HG03196 (cell line): ENCODE data around the gene VSX1.

Experiments
- ATAC-seq: cut with Tn5 transposase; IDR thresholded peaks from one replicate; pipeline ENCODE4 v1.9.1; 2021; ENCODE audit not compliant: unreplicated experiment

Gene VSX1

DNA sequence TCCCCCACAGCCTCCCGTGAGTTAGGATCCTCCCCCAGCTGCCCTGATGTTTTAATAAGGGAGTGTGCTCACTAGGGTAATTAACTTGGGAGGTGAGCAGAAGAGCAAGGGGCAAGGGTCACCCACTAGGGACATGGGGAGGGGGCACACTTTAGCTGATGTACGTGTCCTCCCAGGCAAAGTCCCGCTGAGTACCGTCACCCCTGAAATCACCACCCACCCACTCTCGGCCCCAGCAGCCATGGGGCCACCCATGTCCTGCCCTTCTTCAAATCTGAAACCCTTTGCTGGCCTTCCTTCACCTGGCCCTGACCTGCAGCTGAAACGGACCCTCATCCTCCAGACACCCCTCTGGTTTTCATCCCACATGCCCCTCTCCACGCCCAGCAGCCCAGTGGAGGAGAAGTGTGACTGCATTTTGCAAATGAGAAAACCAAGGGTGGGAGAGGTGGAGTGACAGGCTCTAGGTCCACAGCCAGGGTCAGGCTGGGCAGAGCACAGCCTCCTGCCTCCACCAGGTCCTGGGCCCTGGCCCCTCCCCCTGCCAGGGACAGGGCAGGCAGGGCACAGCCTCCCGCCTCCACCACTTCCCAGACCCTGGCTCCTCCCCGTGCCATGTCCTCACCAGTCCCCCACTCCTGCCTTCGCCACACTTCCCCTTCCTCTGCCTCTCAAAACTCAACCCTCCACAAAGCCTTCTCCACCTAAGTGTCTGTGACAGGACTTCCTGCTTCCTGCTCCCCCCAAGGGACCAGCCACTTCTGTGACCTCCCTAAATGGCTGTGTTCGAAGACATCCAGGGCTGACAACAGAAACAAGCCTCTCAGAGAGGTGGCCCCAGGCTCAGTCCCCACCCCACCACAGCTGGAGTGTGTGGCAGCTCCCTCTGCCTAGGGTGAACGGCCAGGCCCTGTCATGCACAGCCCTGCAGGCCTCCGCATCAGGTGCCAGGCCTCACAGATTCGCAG, 39.1 kb downstream of the VSX1 start:
- ATAC-seq = peak; percentile 88

DNA sequence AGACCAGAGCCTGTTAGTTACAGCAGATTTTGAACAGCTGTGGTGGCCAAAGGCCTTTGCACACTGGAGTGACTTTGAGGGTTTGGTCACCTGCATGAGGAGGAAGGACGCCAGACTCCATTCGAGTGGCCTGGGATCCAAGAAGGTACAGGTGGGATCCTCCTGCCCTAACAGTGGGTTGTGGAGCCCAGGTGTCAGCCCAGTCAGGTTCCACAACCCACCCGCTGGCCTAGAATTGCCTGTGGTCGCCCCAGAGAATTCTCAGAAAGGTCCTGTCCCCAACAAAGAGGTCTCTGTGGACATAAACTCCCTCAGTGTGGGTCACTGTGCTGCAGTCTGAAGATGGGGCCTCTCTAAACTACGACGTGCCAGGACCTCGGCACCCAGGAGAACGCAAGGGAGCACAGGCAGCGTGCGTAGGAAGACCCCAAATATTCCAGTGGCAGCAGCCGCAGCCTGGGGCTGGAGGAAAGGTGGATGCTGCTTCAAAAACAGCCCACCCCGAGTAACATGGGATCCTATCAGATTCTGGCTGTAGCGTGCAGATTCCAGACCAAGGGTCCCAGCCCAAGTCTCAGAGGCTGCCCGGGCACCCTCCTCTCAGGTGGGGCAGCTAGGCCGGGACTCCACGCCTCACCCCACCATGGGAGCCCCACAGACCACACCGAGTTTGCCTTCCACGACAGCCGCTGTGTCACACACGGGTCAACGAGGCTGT, 40.0 kb downstream of the VSX1 start:
- ATAC-seq = no peak

DNA sequence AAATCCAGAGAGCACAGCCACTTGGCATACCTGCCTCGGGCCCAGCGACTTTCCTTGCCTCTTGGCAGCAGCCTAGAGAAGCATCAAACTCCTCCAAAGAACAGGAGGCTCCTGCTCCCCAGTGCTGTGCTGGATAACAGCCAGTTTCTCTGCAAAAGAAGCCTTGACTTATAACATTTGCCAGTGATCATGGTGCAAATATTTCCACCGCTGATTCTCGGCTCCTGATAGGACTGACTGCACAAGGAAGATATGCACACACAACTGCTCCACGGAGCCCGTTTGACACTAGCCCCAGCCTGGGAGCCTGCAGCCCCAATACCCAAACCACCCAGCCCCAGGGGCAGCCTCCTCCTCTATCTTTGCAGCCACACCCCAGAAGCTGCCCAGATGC, 41.5 kb downstream of the VSX1 start:
- ATAC-seq = no peak

DNA sequence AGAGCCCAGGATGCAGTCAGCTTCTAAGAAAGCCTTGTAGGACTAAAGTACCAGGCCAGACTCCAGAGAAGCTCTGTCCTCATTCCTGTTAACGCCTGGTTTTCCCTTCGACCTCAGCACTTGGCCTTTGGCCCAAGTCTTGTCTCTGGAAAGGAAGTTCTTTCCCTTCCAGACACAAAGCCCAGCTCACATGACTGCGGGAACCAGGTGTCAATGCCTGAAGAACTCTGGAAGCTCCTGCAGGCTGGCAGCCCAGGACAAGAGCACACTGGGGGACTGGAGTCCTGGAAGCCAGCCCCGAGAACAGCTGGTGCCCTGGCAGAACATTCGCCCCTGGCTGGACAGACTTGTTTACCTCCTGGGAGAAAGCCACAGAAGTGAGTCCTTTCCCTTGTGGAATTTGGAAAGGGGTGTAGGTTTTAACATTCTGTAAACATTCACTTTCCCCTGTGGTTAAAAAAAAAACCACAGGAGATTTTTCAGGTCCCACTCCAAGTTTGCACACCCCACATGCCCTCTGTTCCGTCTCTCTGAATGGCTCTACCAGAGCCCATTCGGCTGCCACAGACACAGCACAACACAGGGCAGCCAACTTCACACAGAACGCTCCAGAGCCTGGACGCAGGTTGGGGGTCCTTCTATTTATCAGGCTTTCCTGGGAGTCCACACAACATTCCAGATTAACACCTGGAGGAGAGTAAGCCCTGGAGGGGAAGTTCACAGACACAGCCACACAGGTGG, 42.1 kb downstream of the VSX1 start:
- no peak for ATAC-seq

DNA sequence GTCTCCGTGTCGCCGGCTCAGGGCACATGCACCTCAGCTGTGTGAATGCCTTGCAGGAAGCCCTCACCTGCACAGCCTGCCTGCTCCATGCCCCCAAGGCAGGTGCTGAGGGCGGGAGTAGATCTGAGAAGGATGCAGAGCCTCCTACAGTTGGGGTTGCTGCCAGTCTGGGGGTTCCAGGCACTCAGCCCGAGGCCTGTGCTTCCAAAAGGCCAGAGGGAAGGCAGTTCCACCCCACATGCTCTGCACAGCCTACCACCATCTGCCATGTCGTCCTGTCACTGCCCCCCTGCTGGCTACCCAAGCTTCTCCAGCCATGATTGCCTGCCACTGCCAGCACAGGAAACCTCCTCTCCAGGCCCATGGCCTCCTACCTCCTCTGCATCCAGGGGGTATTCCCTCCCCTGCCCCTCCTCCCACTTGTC, 43.3 kb downstream of the VSX1 start:
- no peak for ATAC-seq

DNA sequence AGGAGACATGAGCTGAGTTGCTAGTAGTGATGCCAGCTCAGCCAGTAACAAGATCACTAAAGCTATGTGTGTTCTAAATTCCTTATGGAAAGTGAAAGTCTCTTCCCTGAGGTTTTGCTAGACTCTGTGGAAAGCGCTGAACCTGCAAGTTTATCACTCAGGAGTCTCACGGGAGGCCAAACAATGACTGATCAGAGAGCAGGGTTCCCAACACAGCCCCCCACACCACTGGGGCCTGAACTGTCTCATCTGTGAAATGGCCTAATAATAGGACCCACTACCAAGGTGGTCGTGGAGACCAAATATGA, 43.9 kb downstream of the VSX1 start:
- no peak for ATAC-seq

DNA sequence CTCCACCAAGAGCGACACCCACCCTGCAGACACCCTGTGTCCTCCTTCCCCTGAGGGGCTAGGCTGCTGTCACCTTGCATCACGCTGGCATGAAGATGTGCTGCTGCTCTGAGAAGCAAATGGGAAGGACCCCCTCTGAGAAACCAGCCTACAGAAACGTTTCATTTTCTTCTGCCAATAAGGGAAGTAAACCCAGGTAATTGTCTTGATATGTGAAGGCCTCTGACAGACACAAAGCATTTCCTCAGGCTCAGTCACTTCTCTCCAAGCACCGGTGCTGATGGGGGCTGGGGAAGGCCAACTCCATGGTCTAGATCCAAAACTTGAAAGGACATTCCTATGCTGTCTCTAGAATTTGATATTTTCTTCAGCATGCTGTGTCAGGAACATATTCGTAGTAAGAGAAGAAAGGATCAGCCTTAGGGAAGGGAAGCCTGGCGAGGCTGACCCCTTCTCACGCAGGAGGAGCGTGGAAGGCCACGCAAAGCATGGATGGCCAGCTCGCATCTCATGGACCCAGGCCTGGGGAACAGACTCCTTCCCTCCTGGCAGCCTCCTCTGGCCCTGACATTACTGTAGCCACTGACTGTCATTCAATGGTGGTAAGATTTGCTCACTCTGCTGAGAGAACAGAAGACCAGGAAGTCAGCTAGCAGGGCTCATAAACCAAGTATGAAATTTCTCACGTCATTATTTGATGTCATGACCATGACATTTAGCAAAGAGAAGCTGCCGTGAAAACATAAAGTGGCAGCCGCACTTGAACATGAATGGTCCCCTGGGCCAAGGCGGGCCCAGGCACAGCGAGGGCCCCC, 44.4 kb downstream of the VSX1 start:
- ATAC-seq = no peak

DNA sequence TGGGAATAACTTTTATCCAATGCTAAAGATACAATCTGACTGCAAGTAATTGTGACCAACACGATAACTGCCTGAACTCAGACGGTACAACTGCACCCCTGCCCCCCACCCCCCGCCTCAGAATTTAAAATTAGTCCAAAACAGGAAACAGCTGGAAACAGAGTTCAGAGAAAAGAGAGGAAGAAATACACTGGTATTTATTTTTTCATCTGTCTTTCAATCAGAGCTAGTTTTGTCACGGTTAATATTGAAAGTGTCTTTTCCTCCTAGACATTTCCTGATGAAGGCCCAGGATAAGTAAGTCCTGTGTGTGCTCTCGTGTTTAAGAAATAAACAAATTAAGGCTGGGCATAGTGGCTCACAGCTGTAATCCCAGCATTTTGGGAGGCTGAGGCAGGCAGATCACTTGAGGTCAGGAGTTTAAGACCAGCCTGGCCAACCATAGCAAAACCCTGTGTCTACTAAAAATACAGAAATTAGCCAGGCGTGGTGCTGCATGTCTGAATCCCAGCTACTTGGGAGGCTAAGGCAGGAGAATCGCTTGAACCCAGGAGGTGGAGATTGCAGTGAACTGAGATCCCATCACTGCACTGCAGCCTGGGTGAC, 45.5 kb downstream of the VSX1 start:
- no peak for ATAC-seq

DNA sequence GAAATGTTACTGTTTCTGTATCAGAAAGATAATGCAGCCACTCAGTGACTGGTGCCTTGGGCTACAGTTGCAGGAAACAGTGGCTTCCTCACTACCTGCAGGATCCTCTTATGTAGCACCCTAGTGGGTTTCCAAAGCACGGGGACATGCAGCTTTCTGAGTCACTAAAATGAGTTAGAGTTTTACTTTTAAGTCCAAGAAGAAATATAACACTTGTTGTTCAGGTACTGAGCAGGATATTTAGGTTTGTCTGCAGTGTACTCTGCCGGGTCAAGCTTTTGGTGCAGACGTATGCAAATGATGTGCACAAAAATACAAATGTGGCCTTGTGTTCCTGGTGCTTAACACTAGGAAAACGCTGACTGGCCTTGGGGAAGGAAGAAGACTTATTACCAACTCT, 46.0 kb downstream of the VSX1 start:
- no peak for ATAC-seq

DNA sequence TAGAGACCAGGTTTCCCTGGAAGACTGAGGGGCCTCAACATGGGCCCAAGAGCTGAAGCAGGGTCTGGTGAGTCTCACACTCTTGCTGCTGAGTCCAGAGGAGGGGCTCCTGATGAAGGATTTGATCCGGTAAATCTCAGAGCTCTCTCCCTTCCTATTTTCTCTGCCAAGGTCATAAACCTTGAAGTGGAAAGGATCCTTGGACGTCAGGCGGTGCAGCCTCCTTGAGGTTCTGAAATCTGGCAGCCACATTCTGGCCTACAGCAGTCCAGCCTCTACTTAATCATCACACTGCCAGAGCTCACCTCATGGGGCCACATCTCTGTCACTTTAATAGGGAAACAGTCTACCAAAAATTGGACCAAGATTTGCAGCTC, 48.0 kb downstream of the VSX1 start:
- no peak for ATAC-seq

DNA sequence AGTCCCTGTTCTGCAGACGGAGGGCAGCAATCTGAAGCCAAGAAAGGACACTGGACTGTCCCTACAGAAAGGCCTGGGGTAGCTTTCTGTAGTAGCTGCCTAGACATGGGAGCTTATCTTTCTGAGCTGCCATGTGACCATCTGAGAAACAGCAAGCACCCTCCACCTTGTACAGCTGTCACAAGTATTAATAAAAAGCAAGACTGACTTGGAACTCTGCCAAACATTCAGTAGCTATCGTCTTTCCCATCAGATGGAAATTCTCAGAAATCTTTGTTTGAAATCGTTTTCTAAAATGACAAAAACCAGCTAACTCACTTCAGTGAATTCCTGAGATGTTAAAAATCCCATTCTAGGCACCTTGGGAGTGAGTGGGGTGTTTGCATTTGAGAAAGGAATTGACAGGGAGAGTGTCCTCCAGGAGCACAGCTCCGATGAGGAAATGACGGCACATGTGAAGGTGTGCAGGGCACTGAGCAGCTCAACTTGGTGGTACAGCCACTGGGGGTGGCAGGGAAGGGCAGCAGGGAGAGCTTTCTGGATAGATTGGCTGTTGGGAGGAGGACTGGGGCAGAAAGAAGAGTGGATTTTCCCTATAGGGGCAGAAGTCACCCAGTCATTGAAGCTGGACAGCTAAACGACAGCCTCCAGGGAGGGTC, 48.5 kb downstream of the VSX1 start:
- no peak for ATAC-seq

DNA sequence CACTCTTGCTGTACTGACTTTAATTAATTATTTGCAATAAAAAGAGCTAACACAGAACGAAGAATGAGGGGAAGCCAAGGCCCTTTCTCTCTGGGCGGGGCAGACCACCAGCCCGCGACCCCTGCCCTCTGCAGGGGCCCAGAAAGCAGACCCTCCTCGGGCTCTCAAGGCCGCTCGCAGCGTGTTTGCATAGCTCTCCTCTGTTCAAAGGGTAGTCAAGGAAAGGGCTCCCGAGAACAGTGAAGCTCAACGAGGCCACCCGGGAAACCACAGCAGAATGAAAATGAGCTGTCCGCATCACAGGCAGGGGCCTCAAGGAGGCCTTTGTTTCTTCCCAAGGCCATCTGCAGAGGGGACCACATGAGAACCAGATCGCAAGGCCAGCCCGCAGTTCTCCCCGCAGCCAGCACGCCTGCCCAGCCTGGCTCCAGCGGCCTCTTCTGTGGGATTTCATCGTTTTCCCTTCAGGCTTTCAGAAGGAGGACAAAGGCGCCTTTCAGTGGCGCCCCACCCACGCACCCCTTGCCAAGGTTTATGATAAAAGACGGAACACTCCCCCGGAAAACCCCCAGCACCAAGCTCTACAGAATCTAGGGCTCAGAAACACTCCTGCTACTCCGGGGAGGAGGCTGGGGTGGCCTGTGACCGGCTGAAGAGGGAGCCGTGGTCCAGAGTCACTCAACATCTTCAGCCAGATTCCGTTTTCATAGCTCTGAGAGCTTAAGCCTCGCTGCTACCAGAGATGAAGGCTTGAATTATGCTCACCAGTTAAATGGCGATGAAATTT, 49.3 kb downstream of the VSX1 start:
- no peak for ATAC-seq

DNA sequence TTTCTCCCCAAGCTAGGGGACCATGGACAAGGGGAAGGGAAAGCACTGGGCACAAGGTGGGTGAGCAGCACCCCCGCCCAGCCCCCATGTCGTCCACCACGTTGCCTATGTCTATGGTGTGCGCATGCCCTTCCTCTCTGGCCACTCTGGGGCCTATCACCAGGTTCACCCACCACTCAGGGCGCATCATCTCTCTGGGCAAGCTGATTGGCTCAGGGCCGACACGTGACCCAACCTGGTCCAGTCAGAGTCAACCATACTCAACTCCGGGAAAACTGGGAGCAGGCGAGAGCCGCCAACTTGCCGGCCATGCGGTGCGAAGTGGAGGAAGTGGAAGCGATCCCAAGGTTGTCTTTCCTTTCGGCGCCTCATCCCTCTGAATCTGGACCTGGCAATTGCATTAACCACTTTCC, 49.9 kb downstream of the VSX1 start:
- ATAC-seq = no peak

DNA sequence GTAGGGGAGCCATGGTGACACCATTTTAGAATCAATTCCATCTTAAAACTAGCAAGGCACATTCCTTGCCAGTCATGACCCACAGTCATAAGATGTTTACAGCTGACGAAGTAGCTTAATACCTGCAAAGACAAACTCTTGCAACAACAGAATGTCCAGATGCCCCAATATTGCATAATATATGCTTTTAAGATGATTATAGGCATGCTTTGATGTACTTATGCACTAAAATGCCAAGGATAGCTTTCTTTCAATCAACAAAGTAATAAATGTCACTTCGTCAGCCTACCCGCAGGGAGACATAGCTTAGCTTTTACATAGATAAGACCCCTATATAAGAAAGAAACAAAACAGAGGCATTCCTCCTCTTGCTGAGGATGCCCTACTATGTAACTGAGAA, 50.7 kb downstream of the VSX1 start:
- no peak for ATAC-seq

DNA sequence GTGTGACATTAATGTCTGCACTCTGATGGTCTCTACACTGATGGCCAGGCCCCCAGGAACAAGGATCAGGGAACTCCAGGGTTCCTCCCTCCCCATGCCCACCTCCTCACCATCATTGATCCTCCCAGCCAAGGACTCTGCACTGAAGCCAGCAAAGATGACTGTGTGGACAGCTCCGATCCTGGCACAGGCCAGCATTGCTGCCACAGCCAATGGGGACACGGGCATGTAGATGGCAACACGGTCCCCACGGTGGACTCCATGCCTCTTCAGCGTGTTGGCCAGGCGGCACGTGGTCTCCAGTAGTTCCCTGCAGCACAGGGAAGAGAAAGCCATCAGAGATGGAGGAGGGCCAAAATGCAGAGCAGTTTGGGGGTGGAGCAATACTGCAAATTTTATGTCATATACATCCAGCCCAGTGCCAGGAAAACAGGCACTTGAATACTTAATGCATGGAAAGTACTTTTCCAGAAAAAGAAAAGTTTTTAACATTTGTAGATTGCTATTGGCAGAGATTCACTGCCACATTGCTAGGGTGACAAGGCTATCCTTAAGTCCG, 51.2 kb downstream of the VSX1 start:
- ATAC-seq = no peak

DNA sequence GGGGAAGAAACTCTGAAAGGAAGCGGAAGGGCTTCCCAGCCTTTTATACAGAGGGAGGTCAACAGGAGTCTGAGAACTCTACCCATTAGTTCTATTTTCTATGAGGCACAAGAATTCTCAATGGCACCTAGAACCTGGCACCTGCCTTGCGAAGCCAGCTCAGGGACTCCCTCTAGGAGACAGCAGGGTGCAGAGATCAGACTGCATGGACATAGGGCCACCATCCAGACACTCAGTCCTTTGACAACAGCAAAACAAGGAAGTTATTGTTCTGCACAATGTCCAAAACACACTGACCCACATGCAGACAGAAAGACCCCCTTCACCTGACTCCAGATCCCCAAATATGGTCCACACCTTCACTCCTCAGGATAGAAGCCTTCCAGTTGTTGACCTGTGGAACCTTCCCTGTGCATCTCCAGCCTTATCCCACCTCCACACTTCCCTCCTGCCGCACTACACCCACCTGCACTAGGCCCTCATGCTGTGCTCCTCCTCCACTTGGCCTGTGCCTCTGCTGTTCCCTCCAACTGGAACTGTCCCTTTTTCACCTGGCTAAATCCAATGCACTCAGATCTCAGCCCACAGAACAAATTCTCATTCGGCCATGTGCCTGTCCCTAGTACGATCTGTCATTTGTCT, 51.8 kb downstream of the VSX1 start:
- ATAC-seq = no peak

DNA sequence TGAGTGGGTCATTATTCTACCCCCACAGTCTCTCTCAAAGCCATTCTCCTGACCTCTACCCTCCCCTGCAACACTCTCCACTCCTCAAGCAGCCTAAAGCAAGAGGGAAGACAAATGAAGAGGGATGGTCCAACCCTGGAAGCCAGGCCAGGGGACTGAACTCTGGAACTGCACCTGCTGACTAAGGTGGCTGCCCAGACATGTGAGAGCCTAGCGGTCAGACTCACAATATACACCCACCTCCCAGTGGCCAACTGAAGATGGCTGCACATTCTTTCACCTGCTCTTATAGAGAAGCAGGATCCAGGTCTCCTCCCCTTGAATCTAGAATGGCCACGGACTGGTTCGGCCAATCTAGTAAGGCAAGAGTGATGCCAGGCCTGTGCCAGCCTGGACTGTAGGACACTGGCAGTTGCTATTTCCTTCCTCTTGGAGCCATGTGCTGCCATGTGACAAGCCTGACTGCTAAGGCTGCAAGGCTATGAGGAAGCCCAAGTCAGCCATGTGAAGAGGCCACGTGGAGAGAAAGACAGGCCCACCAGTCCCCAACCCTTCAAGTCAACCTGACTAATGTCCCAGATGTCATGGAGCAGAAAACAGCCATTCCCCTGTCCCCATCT, 55.8 kb downstream of the VSX1 start:
- ATAC-seq = no peak
